HG03103 (cell line): ENCODE measurements around the gene CAMKV.

Experiments
- ATAC-seq: cut with Tn5 transposase; IDR thresholded peaks from one replicate; pipeline ENCODE4 v1.9.1; 2021; ENCODE audit warnings: low read depth; ENCODE audit not compliant: unreplicated experiment

Gene CAMKV

GRCh38 chr3:49896345-49896744 is 26.6 kb upstream of the CAMKV start:
- ATAC-seq: no peak

DNA sequence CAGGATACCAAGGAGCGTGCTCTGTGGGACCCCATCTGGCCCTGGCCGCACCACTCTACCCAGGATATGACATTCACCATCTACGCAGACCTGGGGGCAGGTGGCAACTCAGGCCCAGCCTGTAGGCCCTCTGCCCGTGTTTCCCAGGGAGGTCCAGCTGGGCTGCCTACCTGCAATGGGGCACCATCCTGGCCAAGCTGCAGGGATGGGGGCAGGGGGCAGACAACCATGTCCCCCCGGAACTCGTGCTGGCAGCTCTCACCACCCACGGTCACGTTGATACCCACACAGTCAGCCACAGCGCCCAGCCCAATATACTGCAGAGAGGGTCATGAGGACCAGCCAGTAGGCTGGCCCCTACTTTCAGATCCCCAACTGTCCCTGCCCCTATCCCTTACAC is 26.1 kb upstream of the CAMKV start:
- ATAC-seq: no peak

- no peak for ATAC-seq
Measured at GRCh38 chr3:49889296-49889695, 19.6 kb upstream of the CAMKV start.

DNA sequence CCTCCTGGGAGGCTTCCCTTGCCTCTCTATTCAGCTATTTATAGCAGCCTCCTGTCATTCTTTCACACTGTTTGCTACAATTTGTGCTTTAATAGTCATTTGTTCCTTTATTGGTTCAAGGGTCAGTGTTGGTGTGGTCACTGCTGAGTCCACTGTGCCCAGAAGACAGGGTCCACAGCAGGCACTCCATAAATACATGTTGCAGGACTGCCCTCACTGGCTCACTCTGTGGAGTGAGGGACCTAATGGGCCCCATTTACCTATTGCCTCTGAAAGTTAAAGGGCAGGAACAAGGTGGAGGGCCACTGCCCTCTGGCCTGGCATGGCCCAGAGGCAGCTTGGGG is 17.2 kb upstream of the CAMKV start:
- no peak for ATAC-seq

DNA sequence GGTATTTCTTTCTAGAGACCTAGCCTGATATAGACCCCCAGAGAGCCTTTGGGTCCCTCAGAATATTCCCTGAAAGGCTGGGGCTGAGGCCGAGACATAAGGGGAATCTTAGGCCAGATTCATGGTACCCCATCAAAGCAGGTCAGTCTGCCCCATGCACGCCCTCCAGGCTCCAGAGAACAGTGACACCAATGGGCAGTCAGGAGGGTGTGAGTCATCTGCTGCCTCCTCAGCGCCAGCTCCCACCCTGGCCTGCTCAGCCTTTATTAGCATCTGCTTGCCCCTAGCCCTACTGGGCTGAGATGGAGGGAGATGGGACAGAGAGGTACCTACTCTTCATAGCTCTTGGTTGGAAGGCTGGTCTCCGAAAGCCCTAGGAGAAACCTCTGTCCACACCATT is 14.3 kb upstream of the CAMKV start:
- no peak for ATAC-seq

DNA sequence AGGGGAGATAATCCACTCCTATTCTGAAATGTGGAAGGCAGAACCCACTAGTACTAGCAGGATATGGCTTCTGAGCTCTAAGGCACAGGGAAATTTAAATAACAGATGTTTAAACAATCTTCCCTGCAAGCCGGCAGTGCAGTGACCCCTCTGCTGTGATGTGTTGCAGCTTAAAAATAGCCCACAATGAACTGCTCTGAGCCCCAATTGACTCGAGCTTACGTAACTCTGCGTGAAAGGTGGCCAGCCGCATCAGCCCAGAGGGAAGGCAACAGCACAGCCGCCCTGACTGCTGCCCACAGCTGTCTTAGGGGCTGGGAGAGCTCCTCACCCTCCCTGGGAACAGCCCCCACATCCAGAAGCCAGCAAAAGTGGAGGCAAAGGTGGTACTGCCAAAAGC is 12.5 kb upstream of the CAMKV start:
- no peak for ATAC-seq

GRCh38 chr3:49880581-49881315 is 11.0 kb upstream of the CAMKV start:
- no peak for ATAC-seq

DNA sequence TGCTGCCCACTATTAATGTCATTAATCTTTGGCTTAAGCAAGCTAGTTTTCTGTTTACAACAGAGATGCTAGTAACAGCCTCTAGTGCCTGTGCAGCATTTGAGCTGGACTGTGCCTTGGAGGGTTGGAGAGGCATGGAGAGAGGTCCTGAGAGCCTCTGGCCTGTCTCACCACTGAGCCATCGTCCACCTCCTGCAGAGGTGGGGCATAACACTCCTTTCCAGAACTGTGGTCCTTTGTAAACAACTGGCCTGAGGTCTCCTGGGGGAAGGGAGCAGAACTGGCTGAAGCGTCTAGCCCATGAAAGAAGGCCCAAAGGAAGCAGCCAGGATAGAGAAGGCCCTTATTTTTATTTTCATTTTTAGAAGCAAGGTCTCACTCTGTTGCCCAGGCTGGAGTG is 10.0 kb upstream of the CAMKV start:
- no peak for ATAC-seq

DNA sequence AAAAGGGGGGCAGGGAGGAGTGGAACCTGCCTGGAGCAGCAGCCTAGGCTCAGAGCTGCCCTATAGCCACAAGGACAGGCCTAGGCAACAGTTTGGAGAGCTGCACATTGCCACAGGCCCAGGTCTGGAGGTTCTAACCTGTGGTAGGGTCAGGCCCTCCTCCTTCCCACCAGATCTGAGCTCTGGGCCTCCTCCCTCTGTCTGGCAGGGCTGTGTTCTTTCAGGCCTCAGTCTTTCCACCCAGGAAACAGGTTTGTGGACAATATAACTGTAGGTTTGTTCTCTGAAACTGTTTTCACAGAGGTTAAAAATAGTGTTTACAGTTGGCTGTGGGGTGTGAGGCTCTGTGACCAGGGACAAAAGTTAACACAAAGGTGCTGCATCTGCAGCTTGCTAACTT is 9.0 kb upstream of the CAMKV start:
- no peak for ATAC-seq

- ATAC-seq: no peak
Measured at GRCh38 chr3:49877716-49878115, 8.0 kb upstream of the CAMKV start.

- no peak for ATAC-seq
Measured at GRCh38 chr3:49876567-49876966, 6.9 kb upstream of the CAMKV start.

DNA sequence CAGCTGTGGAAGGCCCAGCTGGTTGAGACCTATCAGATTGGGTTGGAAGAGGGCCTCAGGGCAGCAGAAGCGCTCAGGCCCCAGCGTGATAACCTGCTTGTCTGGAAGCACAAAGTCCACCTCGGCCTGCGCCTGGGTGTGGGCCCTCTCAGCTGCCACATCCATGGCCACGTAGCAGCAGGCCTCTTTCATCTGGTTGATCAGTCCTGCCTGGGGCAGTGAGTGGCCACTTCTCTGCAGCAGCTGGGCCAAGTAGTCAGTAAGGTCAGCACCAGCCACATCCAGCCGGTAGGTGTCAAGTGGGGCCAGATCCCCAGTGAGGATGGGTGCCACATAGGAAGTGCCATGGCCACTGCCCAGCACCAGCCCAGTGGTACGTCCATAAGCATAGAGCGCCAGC is 3.9 kb upstream of the CAMKV start:
- ATAC-seq: no peak

GRCh38 chr3:49872801-49873281 is 3.1 kb upstream of the CAMKV start:
- ATAC-seq: no peak

DNA sequence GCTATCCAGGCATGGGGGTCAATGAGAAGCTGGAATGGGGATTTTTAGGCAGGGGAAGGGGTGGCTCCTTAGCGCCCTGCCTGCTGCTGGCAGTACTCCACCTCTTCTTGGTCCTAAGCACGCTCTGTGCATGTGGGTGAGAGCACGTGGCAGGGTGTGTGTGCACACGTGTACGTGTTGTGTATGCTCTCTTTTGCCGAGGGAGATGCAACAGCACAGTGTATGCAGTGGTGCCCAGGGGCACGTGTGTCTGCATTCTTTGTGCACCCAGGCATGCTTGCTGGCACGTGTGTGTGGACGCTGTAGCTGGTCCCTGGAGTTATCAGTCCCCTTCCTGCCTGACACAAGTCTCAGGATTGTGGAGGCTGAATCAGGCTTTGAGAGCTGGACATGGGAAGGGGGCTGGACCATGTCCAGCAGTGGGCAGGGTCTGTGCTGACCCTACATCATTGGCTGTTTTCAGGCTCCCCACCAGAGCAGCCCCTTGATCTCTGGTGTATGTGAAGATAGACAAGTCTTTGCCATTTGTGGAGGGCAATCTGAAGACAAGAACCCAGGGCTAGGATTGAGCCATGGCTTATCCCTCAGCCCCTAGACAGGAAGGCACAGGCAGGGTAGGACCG is 1.9 kb upstream of the CAMKV start:
- ATAC-seq: no peak

DNA sequence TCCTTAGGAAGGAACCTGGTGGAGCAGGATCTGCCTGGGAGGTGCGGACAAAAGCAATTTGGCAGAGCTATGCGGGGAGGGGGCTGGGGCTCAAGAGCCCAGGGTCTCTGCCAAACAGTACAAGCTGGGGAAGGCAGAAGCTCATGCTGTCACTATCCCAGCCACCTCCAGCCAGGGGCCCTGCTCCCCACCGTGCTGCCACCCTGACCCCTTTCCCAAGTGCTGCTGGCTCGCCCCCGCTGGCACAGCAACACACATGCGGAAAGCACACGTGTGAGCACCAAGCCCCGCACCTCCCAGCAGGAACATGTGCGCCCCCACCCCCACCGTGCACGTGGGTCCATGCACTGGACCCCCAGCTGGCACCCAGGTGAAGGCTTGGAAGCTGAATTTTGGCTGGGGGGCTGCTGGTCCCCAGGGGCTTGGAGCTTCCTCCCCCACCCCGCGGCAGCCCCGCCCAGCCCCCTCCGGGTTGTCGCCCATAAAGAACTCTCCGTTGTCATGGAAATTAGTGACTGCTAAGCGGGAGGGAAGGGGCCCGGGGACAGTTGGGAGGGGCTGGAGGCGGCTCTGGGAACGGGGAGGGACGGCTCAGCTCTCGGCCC is 742 bp downstream of the CAMKV start:
- ATAC-seq: no peak

DNA sequence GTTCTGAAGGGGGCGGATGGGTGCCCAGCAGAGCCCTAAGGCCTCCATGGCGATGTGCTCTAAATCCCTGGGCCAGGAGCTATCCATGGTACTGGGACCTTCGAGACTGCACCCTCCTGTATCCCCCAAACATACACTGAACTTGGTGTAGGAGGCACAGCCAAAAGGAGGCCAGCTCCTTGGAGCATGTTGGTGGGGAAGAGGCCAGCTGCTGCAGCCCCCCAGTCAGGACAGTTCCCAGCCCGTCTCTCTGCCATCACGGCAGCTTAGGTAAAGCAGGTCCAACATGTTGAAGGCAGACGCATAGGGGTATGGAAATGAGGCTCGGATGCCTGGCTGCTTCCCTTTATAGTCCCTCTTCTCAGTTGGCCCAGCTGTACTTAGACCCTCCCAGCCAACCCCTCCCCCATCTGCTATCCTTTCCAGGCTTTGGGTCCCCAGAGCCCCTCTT is 1.8 kb downstream of the CAMKV start:
- no peak for ATAC-seq

DNA sequence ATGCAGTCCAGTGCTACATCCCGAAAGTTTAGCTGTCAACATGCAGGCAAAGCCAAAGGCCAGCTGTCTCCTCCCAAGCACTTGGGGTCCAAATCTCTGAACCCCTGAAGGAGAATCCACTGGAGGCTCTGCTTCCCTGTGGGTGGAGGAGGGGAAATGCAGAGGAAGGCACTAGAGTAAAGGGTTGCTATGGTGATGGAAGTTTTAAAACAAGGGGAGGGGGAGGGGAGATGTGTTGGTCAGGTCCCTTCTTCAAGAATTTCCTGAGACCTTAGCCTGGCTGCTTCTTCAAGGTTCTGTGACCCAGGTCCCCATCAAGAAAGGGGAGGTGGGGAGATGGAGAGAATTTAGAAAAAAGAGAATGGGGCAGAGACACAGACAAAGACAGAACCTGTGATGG is 2.3 kb downstream of the CAMKV start:
- ATAC-seq: no peak

DNA sequence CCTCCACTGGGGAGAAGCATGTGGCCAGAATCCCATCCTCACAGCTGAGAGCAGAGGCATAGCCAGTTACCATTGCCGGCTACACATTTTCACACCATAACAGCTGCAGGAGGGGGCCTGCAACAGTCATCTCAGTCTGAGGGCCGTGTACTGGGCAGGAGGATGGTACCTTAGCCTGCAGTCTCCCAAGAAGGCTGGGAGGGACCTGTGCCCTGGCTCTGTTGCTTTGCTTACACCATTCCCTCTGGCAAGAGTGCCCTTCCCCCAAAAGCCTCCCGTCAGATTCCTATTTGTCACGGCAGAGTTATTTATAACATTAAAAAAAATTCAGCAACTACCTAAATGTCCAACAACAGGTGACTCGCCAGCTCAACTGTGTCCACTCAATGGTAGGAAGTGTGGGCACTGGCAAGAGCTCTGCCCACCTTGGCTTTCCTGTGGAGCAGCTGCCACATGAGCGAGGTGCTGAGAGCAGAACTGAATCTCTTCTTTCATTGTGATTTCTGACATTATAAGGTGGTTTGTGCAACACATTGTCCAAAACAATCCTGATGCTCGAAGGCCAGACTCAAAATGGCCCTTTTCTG is 4.4 kb downstream of the CAMKV start:
- no peak for ATAC-seq

DNA sequence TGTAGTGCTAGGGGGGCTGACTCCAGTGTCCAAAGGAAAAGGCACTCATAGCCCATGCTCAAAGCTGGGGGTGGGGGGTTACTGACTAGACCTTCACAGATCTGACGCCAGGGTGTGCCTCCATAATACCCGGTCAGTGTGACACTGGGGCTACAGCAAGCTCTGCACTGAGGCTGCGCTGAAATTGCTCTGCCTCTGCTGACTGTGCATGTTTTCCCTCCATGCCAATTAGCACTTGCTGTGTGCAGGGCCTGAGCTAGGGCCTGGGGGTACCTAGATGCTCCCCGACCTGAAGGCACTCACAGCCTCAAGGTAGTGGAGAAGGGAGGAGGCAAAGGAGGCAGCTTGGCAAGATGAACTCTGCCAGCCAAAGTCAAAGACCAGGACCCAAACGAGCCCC is 5.2 kb downstream of the CAMKV start:
- no peak for ATAC-seq

GRCh38 chr3:49859576-49860305 is 10.0 kb downstream of the CAMKV start:
- no peak for ATAC-seq
